ENCODE results near the gene RFESD. TPM values are rescaled to one million over a fixed set of nuclear protein-coding genes. Genes with fewer than 3 reads are reported as not detected.
"Not testable (repeated sequence)": the region's sequence is repeated elsewhere in the genome, so short reads cannot be mapped to it uniquely, and the experiment has no call there.

RFESD gene
- total and polyA plus RNA-seq, 2 of the 4 experiments (the other 2 are of a cell fraction), result 1.5 to 2.7 TPM

GRCh38 chr5:95704150-95704549 is 57.6 kb downstream of the RFESD start:
- Histone ChIP-seq H3K9ac (ENCODE audit: low read depth, low read length) (no peak overlapping the region), H3K4me2 (ENCODE audit: low read depth, low read length) (no peak overlapping the region), H2BK15ac (ENCODE audit: low read depth, low read length) (no peak overlapping the region), H2BK20ac (ENCODE audit: low read depth, low read length) (no peak overlapping the region), H3K14ac (replicated peaks; ENCODE audit: low read depth, low read length) (no peak overlapping the region), H3K27me3 (ENCODE audit: control insufficient read depth, insufficient read depth, low read length) (no peaks in the 10 kb centered on the region), H4K91ac (ENCODE audit: insufficient read depth, low read depth, low read length) (no peak overlapping the region), H3K4me3 (ENCODE audit: insufficient read depth, low read depth, low read length) (no peak overlapping the region), H3K18ac (ENCODE audit: low read depth, low read length) (no peak overlapping the region), H3K9me1 (ENCODE audit: insufficient read depth, low read length) (no peaks in the 10 kb centered on the region), H3K23ac (ENCODE audit: low read depth, low read length) (no peak overlapping the region), H4K20me1 (ENCODE audit: insufficient read depth, low read length) (no peaks in the 10 kb centered on the region), H2AK5ac (ENCODE audit: low read depth, low read length) (no peak overlapping the region), H3K27ac (ENCODE audit: insufficient read depth, low read length) (no peak overlapping the region), H2BK5ac (ENCODE audit: low read depth, low read length, poor library complexity, severe bottlenecking) (no peak overlapping the region), H2BK120ac (ENCODE audit: low read depth, low read length) (no peak overlapping the region), H3K4ac (ENCODE audit: low read depth, low read length) (no peak overlapping the region), H2AK9ac (replicated peaks; ENCODE audit: low read depth, low read length, poor library complexity) (no peak overlapping the region), H3K79me1 (ENCODE audit: low read depth in 1 of 2, low read length in 2 of 2) (no peaks in the 10 kb centered on the region), H3K4me1 (ENCODE audit: control insufficient read depth, insufficient read depth, low read length) (no peaks in the 10 kb centered on the region), H3K36me3 (ENCODE audit: control insufficient read depth, insufficient read depth, low read length) (no peaks in the 10 kb centered on the region), H3K9me3 (ENCODE audit: control insufficient read depth, insufficient read depth, low read length) (no peaks in the 10 kb centered on the region), H4K5ac (ENCODE audit: low read depth, low read length) (no peak overlapping the region), H4K8ac (ENCODE audit: low read depth in 2 of 2, low read length in 2 of 2) (no peak overlapping the region), H3K56ac (ENCODE audit: extremely low read depth, insufficient read depth, low read length) (no peak overlapping the region), H2AFZ (replicated peaks; ENCODE audit: low read length, poor library complexity) (no peak overlapping the region)
- no TSS peak for BruUV-seq (replicated peaks)
- no CpG with 5 or more reads among the region's 1 CpG for WGBS, 2 experiments (ENCODE audit: extremely low coverage in 2 of 2, insufficient read length in 1 of 2)
- dilution Hi-C loops (cut with HindIII; ENCODE audit: low sequenced_read_pairs, unreplicated experiment) (no loop called here), intact Hi-C loops (cut with micrococcal nuclease) (no loop called here), in situ Hi-C loops (cut with MboI; ENCODE audit: low sequenced_read_pairs) (no loop called here)
- ChIA-PET CTCF (no interaction called here), POLR2A (ENCODE audit: unreplicated experiment) (no interaction called here)
- no peak for DNase-seq
- peak; percentile 66; the same call in 1 of the 2 replicates for ATAC-seq (ENCODE audit: low read depth)
- TF ChIP-seq MAFK (IDR thresholded peaks at IDR 0.05; ENCODE audit: low read depth, low read length) (no peak), BHLHE40 (IDR thresholded peaks at IDR 0.05; ENCODE audit: low read depth, low read length) (no peak), USF2 (IDR thresholded peaks at IDR 0.05; ENCODE audit: low read depth, low read length) (peak; percentile 66; the same call in 1 of the 2 replicates), MXI1 (IDR thresholded peaks at IDR 0.05; ENCODE audit: borderline replicate concordance, low read depth, low read length) (no peak), RCOR1 (IDR thresholded peaks at IDR 0.05; ENCODE audit: insufficient replicate concordance, low read length) (no peak), RFX5 (IDR thresholded peaks at IDR 0.05; ENCODE audit: low read depth, low read length) (no peak), CHD1 (IDR thresholded peaks at IDR 0.05; ENCODE audit: low read depth, low read length) (no peak), RAD21 (IDR thresholded peaks at IDR 0.05; ENCODE audit: low read length) (no peak)

GRCh38 chr5:95706196-95706595 is 59.6 kb downstream of the RFESD start:
- dilution Hi-C loops (cut with HindIII; ENCODE audit: low sequenced_read_pairs, unreplicated experiment); DNase-seq; POLR2A ChIA-PET (ENCODE audit: unreplicated experiment); H3K23ac ChIP-seq (ENCODE audit: low read depth, low read length); H2BK5ac ChIP-seq (ENCODE audit: low read depth, low read length, poor library complexity, severe bottlenecking); H3K4ac ChIP-seq (ENCODE audit: low read depth, low read length); H3K9me3 ChIP-seq (ENCODE audit: control insufficient read depth, insufficient read depth, low read length); H2BK20ac ChIP-seq (ENCODE audit: low read depth, low read length); H2BK15ac ChIP-seq (ENCODE audit: low read depth, low read length); H3K56ac ChIP-seq (ENCODE audit: extremely low read depth, insufficient read depth, low read length); H3K9ac ChIP-seq (ENCODE audit: low read depth, low read length); intact Hi-C loops (cut with micrococcal nuclease); in situ Hi-C loops (cut with MboI; ENCODE audit: low sequenced_read_pairs); ATAC-seq (ENCODE audit: low read depth); BruUV-seq (replicated peaks); H2AK5ac ChIP-seq (ENCODE audit: low read depth, low read length); H3K4me1 ChIP-seq (ENCODE audit: control insufficient read depth, insufficient read depth, low read length); H2AK9ac ChIP-seq (replicated peaks; ENCODE audit: low read depth, low read length, poor library complexity); H2BK120ac ChIP-seq (ENCODE audit: low read depth, low read length); CTCF ChIA-PET; H3K4me2 ChIP-seq (ENCODE audit: low read depth, low read length); H3K18ac ChIP-seq (ENCODE audit: low read depth, low read length); H3K27me3 ChIP-seq (ENCODE audit: control insufficient read depth, insufficient read depth, low read length); H3K36me3 ChIP-seq (ENCODE audit: control insufficient read depth, insufficient read depth, low read length); H4K20me1 ChIP-seq (ENCODE audit: insufficient read depth, low read length); H3K4me3 ChIP-seq (ENCODE audit: insufficient read depth, low read depth, low read length); H4K8ac ChIP-seq (ENCODE audit: low read depth in 2 of 2, low read length in 2 of 2); H4K5ac ChIP-seq (ENCODE audit: low read depth, low read length); H3K79me1 ChIP-seq (ENCODE audit: low read depth in 1 of 2, low read length in 2 of 2); H3K14ac ChIP-seq (replicated peaks; ENCODE audit: low read depth, low read length); H3K9me1 ChIP-seq (ENCODE audit: insufficient read depth, low read length); H2AFZ ChIP-seq (replicated peaks; ENCODE audit: low read length, poor library complexity); H3K27ac ChIP-seq (ENCODE audit: insufficient read depth, low read length); H4K91ac ChIP-seq (ENCODE audit: insufficient read depth, low read depth, low read length): not testable (repeated sequence)
- no CpG with 5 or more reads among the region's 5 CpGs for WGBS, 2 experiments (ENCODE audit: extremely low coverage in 2 of 2, insufficient read length in 1 of 2)

All from IMR-90 (cell line).